ENCODE results near the gene AK1.
"Not testable (repeated sequence)": the region's sequence is repeated elsewhere in the genome, so short reads cannot be mapped to it uniquely, and the experiment has no call there.

Gene AK1

DNA sequence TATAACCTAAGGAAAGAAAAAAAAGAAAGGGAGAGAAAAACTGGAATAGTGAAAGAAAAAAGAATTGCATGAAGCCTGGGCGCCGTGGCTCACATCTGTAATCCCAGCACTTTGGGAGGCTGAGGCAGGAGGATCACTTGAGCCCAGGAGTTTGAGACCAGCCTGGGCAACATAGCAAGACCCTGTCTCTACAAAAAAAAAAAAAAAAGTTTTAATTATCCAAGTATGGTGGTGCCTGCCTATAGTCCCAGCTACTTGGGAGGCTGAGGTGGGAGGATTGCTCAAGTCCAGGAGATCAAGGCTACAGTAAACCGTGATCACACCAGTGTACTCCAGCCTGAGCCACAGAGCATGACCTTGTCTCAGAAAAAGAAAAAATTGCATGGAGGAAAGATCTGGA is 4.2 kb upstream of the AK1 start:
- not testable (repeated sequence) for DNase-seq

DNA sequence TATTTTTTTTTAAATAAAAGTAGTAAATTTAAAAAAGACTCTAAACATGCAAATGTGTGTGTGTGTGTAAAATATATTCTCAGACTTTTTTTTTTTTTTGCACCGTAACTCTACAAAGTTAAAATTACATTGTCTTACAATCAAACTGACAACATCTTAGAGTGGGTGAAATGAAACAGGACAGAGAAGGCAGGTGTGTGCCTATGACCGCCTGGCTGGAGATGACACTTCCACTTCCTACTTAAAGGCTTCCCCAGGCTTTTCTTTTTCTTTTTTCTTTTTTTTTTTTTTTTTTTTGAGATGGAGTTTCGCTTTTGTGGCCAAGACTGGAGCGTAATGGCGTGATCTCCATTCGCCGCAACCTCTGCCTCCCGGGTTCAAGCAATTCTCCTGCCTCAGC is 2.7 kb upstream of the AK1 start:
- no peak for DNase-seq

DNA sequence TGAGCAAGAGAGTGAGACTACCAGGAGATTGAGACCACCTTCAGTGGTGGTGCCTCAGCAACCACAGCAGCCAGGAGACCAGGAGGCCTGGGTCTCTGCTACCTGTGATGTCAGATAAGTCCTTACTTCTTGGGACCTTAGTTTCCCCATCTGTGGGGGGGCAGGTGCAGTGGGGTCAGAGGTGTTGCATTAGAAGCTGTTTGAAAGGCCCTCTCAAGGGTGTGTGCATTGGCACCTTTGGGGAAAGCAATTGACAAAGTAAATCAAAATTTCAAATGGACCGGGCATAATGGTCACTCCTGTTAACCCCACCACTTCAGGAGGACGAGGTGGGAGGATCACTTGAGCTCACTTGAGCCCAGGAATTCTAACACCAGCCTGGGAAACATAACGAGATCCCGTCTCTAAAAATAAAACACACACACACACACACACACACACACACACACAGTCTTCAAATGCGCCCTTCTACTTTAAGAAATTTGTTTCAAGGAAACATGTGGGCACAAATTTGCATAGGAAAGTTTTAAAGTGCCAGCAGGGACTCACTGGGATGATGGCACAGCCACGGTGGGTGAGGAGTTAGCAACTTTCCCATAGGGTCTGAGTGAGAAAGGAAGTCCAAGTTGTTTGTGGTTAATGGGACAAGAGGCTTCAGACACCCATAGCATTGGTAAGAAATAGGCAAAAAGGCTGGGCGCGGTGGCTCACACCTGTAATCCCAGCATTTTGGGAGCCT is 1.3 kb upstream of the AK1 start:
- DNase-seq: no peak

DNA sequence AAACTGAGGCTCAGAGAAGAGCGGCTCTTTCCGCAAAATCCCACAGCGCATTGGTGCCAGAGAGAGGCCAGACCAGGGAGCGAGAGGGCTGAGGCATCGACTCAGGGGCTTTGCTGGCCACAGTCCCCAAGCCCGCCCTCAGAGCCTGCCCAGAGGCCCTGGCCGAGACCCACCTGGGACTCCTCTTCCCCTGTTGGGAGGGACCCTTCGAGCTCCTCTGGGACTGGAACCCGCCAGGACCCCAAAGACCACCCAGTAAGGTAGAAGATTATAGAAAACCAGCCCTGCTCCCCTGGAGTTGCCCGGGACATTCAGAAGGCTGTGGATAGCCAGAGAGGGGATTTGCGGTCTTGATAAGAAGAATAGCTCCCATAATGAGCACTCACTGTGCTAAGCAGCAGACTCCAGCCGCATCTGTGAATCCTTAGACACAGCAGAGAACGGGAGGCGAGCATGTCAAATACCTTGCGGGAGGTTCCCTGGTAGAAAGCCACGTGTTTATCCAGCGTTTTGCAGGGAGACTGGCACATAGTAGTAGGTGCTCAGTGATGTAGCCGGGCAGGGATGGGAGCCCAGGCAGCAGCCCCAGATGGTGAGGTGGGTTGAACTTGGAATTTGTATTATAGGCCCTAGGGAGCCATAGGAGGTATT is 651 bp upstream of the AK1 start:
- peak; percentile 31 for DNase-seq

DNA sequence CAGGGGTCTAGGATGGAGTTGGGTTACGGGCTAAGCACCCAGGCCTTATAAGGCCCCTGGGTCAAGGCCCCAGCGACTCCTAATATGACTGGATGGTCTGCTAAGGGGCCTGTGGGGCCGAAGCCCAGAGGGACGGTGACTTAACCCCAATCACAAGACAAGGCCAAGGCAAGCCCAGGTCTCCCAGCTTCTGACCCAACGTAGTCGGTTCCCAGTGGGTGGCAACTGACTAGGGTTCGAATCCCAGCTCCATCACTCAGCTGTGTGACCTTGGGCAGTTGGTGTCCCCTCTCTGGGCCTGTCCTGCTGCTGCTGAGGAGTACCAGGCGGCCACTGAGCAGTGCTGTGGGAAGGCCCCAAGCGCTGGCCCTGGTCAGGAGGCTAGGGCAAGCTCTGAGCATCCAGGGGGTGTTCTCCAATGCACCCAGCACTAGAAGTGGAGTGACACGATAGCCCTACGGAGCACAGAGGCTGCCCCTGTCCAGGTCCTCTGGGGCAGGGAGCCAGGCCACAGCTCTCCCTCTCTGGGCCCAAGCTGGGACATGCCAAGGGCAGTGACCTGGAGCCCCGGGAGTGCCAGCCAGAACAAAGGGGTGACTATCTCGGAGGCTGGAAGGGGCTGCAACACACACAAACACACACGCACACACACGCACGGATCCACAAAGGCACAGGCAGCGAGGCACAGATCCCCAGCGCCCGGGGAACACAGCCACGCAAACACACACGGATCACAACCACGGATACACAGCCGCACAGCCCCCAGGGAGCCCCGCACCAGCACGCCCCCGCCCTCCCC is 512 bp downstream of the AK1 start:
- peak; percentile 60 for DNase-seq

DNA sequence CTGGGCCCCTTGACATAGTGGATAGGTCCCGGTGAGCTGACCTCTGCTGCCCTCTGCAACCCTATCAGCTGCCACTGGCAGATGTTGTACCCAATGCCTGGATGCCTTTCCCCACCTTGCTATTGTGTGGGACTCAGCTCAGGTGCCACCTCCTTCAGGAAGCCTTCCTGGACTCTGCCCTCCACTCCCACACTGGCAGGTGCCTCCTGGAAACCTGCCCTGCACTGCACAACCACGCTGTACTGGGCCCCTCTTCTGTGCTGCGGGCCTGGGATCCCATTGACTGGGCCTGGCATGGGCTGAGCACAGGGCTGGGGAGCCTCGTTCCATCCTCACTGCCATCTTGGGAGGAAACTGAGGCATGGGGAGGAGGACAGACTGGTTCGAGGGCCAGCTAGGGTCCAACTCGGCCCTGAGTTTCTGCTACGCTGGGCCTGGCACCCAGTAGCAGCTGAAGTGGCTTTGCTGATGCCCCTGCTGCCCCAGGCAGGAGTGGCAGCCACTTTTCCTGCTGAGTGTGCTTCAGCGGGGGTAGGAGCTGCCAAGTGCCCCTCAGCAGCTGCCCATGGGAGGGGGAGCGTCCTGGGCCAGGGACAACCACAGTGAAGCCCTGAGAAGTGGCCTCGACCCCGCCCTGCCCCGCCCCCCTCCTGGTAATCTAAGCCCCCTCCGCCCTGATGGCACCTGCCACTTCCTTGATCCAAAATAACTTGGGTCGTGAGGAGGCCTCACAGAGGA is 1.3 kb downstream of the AK1 start:
- no peak for DNase-seq

DNA sequence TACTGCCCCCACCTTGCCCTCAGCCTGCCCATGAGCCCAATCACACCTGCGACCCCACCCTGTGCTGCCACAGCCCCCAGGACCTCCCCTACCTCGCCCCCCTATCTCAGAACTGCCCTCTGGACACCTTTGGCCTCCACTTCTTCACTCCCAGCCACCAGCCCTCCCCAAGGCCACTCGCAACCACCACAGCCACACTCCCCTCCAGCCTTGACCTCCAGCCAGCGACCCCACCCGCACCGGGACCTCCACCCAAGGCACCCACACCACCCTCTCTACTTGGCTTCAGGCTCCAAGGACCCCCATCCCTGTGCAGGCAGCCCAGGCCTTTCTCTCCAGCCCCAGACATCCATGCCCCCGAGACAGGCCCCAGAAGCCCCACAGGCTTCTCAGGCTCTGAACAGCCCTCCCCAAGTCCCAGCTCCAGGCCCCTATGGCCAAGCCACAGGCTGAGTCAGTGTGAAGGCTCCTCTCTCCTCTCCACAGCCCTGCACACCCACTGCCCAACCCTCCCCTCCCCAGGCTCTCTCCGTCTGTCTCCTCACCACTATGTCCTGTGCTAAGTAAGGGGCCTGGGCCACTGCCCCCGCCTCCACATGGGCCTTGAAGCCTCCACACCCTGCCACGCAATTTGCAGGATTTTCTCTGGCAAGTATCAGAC is 2.0 kb downstream of the AK1 start:
- no peak for DNase-seq

DNA sequence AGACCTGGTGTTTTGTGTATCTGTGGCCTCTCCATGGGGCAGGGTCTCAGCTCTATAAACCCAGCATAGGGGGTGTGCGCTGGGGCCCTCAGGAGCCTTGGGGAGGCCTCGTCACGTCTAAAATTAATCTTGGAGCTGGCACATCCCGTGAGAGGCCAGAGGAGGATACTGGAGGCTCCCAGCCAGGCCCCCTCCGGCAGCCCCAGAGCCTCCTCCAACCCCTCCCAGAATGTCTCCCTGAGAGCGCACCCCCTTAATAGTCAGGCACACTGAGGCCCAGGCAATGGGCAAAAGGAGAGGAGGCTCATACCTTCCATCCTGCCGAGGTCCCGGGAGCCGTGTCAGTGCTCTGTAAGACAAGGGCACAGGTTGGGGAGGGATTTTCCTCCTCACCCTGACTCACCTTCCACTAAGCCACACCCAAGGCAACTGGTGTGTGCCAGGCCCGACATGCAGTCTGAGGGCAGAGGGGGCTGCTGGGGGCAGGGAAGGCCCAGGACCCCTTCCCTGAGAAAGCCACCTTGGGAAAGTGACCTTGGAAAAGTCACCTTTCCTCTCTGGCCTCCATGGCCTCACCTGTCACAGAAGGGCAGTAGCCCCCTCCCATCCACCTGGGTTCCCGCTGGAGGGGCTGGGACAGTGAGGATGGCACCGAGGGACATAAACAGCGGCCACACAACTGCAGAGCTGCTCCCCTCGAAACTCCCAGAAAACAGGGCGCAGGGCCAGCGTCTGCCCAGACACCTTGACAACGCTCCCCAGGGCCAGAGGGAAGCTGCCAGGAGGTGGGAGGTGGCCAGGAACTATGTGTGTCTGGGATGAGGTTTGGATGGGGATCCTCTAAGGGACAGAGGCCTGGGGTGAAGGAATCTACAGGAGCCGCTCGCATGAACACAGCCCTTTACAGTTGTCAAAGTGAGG is 2.9 kb downstream of the AK1 start:
- DNase-seq: no peak

DNA sequence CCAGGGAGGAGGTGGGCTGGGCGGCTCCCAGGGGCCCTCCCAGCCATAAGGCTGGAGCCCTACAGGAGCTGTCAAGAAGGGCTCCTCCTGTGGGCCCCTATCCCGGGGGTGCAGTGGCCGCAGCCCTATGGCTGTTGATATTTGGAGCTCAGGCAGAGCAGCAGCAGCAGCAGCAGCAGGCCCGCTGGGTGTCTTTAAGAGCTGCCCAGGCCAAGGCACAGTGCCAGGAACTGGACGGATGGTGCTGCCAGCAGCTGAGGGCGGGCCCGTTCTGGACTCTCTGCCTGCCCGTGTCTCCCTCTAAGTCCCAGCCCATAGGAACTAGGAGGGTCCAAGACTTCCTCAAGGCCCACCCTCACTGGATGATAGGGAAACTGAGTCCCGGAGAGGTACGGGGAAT is 3.6 kb downstream of the AK1 start:
- DNase-seq: no peak

DNA sequence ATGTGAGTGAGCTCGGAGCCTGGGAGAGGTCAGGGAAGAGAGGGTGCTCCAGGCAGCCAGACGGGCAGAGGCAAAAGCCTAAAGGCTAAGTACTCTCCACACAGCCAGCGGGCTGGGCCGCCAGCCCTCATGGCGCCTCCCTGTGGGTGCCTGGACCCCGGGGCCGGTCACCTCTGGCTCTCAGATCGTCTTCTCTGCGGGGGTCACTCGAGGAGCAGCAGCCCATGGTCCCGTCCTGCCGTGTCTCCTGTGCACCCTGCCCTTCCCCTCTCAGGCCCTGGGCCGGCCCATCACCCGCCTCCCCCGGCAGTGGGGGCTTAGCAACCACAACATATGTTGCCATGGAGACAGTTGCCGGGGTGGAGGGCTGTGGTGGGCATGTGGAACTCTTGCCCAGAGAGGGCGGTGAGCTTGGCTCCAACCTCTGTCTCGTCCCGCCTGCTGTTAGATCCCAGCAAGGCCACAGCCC is 4.2 kb downstream of the AK1 start:
- DNase-seq: no peak

DNA sequence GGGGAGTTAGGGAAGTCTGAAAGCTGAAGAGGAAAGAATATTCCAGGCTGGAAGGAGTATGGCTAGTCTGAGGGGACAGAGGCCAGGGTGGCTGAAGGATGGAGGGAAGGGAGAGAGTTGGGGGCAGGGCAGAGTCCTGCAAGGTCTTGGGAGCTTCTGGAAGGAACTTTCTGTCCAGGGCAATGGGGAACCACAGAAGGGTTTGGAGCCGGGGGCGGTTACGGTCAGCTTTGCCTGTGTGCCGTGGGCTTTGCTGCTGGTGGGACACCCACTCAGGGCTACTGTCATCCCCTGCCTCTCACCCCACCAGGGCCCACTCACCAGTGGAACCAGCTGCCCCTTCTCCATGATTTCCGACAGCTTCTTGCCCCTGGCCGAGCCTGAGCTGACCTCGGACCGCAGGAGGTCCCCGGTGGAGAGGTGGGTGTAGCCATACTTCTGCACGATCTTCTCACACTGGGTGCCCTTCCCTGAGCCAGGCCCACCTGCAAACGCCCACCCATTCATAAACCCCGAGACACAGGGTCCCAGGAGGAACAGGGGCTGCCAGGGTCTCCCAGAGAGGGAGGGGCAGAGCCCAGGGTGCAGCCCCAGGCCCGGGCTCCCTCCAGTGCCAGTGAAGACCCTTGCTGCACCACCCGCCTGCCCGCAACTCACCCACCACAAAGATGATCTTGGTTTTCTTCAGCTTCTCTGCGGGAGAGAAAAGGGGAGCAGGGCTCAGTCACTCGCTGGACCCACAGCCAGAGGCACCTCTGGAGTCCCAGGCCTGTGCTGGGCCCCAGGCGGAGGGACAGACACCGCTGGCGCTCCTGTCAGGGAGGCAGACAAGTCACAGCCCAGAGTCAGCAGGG is 4.9 kb downstream of the AK1 start:
- DNase-seq: no peak

DNA sequence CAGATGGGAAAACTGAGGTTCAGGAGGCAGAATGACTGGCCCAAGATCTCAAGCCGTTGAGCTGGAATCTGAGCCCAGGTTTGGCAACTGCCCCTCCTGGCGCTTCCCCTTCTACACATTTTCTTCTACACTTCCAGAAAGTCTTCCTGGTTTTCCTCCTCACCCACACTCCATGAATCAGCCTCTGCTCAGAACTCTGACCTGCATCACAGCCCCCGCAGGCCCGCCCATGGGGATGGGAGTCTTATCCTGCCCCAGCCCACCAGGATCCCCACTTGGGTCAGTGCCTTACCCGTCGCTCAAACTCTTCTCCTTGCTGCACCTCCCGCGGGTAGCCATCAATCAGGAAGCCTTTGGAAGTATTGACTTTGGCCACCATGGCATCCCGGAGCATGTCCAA is 5.9 kb downstream of the AK1 start:
- DNase-seq: no peak

DNA sequence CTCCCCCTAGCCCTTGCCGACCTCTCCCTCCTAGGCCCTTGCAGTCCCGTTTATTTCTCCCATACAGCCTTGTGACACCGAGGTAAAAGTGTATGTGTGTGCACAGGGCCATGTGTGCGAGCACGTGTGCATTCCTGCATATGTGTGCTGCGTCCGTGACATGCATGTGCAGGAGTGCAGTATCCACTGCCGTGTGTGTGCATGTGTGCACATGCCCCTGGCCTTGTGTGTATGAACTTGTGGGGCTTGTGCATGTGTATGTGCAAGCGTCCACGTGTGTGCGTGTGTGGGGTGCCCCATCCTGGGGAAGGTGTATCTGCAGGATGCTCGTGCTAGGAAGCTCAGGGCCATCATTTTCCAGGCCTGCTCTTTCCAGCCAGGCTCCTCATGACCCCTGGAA is 6.6 kb downstream of the AK1 start:
- no peak for DNase-seq

DNA sequence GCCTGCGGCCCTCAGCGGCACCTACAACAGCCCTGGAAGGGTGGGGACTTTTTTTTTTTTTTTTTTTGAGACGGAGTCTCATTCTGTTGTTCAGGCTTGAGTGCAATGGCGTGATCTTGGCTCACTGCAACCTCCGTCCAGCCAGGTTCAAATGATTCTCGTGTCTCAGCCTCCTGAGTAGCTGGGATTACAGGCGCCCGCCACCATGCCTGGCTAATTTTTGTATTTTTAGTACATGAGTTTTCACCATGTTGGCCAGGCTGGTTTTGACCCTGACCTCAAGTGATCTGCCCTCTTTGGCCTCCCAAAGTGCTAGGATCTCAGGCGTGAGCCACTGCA is 7.4 kb downstream of the AK1 start:
- DNase-seq: not testable (repeated sequence)

DNA sequence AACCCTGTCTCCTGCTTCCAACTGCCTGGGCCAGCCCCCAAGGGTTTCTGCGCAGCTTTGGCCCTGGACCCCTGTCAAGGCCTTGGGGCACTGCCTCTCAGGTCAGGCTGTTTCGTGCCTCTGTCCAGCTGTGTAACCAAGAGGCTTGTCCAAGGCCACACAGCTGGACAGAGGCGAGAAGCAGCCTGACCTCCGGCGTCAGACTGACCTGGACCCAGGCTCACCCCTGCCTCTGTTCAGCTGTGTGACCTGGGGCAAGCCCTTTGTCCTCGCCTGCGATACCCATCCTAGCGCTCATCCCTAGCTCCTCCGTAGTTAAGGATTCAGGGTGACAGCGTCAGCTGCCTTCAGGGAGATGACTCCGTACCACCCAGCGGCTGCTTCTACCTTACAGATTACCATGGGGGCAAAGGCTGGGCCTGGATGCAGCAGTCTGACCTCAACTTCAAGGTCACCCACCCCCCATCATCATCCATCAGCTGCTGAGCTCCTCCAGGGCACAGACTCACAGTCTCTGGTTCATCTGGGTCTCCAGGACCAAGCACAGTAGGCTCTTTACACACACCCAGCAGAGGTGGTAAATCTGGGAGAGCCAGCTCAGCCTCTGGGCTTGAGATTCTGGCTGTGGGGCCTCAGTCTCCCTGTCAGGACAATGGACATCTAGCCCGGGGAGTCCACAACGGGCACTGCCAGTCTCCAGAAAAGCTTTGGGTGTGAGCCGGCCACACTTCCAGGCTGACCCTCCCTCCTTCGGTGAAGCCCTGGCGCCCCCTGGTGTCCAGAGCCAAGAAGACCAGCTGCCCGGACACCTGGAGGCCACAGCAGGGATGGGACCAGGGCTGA is 7.9 kb downstream of the AK1 start:
- peak; percentile 68 for DNase-seq

DNA sequence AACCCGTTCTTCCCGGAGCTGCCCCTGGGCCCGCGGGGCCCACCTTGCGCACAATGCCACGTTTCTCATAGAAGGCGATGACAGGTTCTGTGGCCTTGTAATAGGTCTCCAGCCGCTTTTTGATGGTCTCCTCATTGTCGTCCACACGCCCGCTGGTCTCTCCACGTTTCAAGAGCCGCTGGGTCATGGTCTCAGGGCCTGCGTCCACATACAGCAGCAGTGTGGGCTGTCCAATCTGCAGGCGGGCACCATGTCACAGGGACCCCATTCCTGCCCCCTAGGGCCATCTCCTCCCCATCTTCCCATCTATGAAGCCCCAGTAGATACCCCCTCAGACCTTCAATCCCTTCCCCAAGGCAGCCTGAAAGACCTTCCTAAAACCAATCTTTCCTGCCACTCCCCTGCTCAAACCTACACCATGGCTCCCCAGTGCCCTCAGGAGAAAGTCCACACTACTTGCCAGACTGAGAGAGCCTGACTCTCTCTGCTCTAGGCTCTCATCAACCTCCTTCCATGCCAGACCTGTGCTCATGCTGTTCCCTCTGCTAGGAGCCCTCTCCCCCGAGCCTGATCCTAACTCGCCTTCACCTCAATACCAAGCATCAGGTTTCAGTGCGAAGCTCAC is 9.1 kb downstream of the AK1 start:
- DNase-seq: no peak

DNA sequence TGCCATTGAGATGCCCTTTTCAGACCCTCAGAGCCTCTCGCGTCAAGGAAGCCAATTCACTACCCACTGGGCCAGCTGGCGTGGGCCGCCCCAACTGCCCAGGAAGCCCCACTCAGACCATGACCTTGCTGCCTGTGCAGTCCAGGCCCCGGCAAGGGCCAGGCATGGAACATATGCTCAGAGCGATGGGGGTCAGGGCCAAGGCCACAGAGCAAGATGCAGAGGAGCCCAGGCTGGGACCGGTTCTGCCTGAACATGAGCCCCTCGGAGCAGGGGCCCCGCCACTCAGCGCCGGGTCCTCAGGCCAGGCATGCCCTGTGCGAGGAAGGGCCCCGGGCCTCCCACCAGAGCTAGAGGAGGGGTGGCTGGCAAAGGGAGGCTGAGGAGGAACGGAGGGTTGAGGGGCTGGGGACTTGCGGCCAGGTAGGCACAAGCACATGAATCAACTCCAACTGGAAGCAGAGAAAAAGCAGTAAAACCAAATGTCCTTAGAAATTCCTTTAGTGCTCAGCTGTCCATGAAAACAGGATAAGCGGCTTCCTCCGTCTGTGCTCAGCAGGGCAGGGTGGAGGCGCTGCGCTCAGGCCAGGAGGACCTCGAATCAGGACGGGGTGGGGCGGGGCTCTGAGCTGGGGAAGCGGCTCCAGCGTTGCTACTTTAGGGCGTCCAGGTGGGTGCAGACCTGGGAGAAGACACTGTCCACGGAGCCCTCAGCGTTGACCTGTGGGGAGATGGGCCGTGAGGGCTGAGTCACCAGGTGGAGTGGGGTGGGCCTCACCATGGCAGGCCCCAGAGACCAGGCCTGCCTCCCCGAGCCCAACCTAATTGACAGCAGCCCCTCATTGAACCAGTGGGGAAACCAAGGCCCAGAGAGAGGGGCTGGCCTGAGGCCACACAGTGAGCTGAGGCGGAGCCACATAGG is 9.9 kb downstream of the AK1 start:
- no peak for DNase-seq

DNA sequence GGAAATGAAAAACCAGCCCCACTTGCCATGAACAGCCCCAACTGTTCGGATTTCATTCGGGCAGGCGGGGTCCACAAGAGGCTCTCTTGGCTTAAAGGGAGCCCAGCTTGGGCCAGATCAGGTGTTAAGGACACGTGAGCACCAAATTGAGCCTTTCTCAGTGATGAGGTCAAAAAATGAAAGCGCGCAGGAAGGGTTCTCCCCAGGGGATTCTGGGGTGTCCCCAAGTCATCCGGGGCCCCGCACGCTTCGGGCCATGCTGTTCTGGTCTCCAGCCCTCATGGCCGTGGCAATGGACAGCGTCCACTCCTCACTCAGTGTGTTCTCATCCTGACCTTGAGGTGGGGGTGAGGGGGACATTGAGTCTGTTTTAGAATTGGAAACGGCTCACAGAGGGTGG is 10.9 kb downstream of the AK1 start:
- no peak for DNase-seq
